Panc1 (cell line): ENCODE data around the gene CLEC16A. TPM values are rescaled to one million over a fixed set of nuclear protein-coding genes. Genes with fewer than 3 reads are reported as not detected.

Source experiments
- ATAC-seq: fragments of 200-7000 bp; cut with Tn5 transposase; 2 replicates; pipeline ENCODE4 v1.9.1; 2020; ENCODE audit warnings: mild to moderate bottlenecking, moderate library complexity
- BruUV-seq: library from RNA; stranded (reverse); fragments of 400-500 nt; replicated peaks from 2 replicates; lab custom pipeline; 2021; lab: Mats Ljungman, UMichigan
- CTCF ChIA-PET: fragments of 300-600 bp; sonication (Branson Sonifier 250); formaldehyde crosslinking; loops from one replicate; lab custom pipeline; 2022; ENCODE audit warnings: antibody characterized with exemption; lab: Charles Lee
- POLR2A ChIA-PET: fragments of 300-600 bp; sonication (Branson Sonifier 250); formaldehyde crosslinking; loops from one replicate; lab custom pipeline; 2022; ENCODE audit warnings: antibody characterized with exemption; lab: Charles Lee
- DNase-seq: peaks from one replicate; pipeline ENCODE4 v3.0.0-alpha.2; 2010; ENCODE audit warnings: low read depth, low spot score
- H3K27ac ChIP-seq: 2 replicates; pipeline ENCODE4 v1.5.1; 2011; ENCODE audit warnings: mild to moderate bottlenecking, low read length, inconsistent platforms
- H3K27me3 ChIP-seq: fragments of 200-500 bp; sonication (Bioruptor generic); 2 replicates; pipeline ENCODE4 v1.6.0; 2014; ENCODE audit warnings: low read length, inconsistent platforms; ENCODE audit not compliant: control insufficient read depth, insufficient read depth
- H3K36me3 ChIP-seq: fragments of 200-500 bp; sonication (Bioruptor generic); 2 replicates; pipeline ENCODE4 v1.5.1; 2014; ENCODE audit warnings: inconsistent platforms, mild to moderate bottlenecking, low read length, moderate library complexity; ENCODE audit not compliant: control insufficient read depth, insufficient read depth
- H3K4me1 ChIP-seq: 2 replicates; pipeline ENCODE4 v1.5.1; 2011; ENCODE audit warnings: inconsistent platforms, mild to moderate bottlenecking, low read length, moderate library complexity; ENCODE audit not compliant: control insufficient read depth, insufficient read depth
- H3K4me3 ChIP-seq, 2 experiments: 2 replicates each; pipeline ENCODE4 v1.5.1; 2011 to 2012; ENCODE audit warnings: low read depth in 2 of 2, low read length in 2 of 2, mild to moderate bottlenecking in 2 of 2, inconsistent platforms in 1 of 2, moderate library complexity in 1 of 2
- H3K9me3 ChIP-seq: fragments of 200-500 bp; sonication (Bioruptor generic); 2 replicates; pipeline ENCODE4 v1.5.1; 2014; ENCODE audit warnings: low read depth, mild to moderate bottlenecking, inconsistent platforms, low read length, moderate library complexity; ENCODE audit not compliant: control insufficient read depth, insufficient read depth
- POLR2AphosphoS5 ChIP-seq: IDR thresholded peaks from 2 replicates; pipeline ENCODE4 v1.6.1; 2012; ENCODE audit warnings: mild to moderate bottlenecking, low read depth, low read length, moderate library complexity
- SIN3A ChIP-seq: IDR thresholded peaks from 2 replicates; pipeline ENCODE4 v1.6.1; 2012; ENCODE audit warnings: low read depth, mild to moderate bottlenecking, low read length, moderate library complexity, borderline replicate concordance; ENCODE audit not compliant: insufficient read depth
- TCF7L2 ChIP-seq: IDR thresholded peaks from 2 replicates; pipeline ENCODE4 v1.6.1; 2011; ENCODE audit warnings: mild to moderate bottlenecking, low read depth, low read length, inconsistent platforms
- in situ Hi-C: cut with HindIII; loops from 2 replicates; pipeline ENCODE4 v1.10.0; 2016; ENCODE audit warnings: low sequenced_read_pairs, low pct_unique_long_range_greater_than_20kb
- intact Hi-C: fragments of 100-400 bp; cut with micrococcal nuclease; formaldehyde crosslinking; loops from one replicate; pipeline ENCODE4 v1.10.0; 2022; ENCODE audit not compliant: unreplicated experiment
- total RNA-seq: library from RNA; stranded (reverse); gene quantifications from one replicate; pipeline ENCODE4 v1.2.1, GENCODE V29; 2021; ENCODE audit not compliant: unreplicated experiment
- TF ChIP-seq, protein P1 (sequence below): fragments of 450-650 bp; IDR thresholded peaks from 2 replicates; pipeline ENCODE4 v1.5.1; 2017; ENCODE audit warnings: mild to moderate bottlenecking
- TF ChIP-seq, protein P2 (sequence below), 2 experiments: IDR thresholded peaks; 2 replicates each; pipeline ENCODE4 v1.6.1; 2011 to 2012; ENCODE audit warnings: low read depth in 2 of 2, control low read depth in 1 of 2, low read length in 1 of 2, mild to moderate bottlenecking in 1 of 2, moderate library complexity in 1 of 2; ENCODE audit not compliant: insufficient read depth in 1 of 2

The CLEC16A gene
- total RNA-seq, 1 experiment from 2014 or later = 21.0 TPM

- peaks cover 3% of the 10 kb centered on the region; the same call in 1 of the 2 replicates for H3K9me3 ChIP-seq
- H3K4me3 ChIP-seq = no peak overlapping the region
- H3K4me1 ChIP-seq = no peaks in the 10 kb centered on the region
- POLR2A ChIA-PET = no interaction called here
- no TSS peak for BruUV-seq
- 0 out of 2 replicates have a peak, but pooled peaks cover 2% of the 10 kb centered on the region for H3K27me3 ChIP-seq
- H3K36me3 ChIP-seq = no peaks in the 10 kb centered on the region
- intact Hi-C loops = no loop called here
- TF ChIP-seq POLR2AphosphoS5 (no peak), TCF7L2 (no peak)
- TF ChIP-seq, protein P1, sequence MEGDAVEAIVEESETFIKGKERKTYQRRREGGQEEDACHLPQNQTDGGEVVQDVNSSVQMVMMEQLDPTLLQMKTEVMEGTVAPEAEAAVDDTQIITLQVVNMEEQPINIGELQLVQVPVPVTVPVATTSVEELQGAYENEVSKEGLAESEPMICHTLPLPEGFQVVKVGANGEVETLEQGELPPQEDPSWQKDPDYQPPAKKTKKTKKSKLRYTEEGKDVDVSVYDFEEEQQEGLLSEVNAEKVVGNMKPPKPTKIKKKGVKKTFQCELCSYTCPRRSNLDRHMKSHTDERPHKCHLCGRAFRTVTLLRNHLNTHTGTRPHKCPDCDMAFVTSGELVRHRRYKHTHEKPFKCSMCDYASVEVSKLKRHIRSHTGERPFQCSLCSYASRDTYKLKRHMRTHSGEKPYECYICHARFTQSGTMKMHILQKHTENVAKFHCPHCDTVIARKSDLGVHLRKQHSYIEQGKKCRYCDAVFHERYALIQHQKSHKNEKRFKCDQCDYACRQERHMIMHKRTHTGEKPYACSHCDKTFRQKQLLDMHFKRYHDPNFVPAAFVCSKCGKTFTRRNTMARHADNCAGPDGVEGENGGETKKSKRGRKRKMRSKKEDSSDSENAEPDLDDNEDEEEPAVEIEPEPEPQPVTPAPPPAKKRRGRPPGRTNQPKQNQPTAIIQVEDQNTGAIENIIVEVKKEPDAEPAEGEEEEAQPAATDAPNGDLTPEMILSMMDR = no peak
- TF ChIP-seq, protein P2, sequence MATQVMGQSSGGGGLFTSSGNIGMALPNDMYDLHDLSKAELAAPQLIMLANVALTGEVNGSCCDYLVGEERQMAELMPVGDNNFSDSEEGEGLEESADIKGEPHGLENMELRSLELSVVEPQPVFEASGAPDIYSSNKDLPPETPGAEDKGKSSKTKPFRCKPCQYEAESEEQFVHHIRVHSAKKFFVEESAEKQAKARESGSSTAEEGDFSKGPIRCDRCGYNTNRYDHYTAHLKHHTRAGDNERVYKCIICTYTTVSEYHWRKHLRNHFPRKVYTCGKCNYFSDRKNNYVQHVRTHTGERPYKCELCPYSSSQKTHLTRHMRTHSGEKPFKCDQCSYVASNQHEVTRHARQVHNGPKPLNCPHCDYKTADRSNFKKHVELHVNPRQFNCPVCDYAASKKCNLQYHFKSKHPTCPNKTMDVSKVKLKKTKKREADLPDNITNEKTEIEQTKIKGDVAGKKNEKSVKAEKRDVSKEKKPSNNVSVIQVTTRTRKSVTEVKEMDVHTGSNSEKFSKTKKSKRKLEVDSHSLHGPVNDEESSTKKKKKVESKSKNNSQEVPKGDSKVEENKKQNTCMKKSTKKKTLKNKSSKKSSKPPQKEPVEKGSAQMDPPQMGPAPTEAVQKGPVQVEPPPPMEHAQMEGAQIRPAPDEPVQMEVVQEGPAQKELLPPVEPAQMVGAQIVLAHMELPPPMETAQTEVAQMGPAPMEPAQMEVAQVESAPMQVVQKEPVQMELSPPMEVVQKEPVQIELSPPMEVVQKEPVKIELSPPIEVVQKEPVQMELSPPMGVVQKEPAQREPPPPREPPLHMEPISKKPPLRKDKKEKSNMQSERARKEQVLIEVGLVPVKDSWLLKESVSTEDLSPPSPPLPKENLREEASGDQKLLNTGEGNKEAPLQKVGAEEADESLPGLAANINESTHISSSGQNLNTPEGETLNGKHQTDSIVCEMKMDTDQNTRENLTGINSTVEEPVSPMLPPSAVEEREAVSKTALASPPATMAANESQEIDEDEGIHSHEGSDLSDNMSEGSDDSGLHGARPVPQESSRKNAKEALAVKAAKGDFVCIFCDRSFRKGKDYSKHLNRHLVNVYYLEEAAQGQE (IDR thresholded peaks at IDR 0.05; ENCODE audit: insufficient read depth in 1 of 2, low read depth in 2 of 2, low read length in 1 of 2) = no peak
- CTCF ChIA-PET = interaction anchor here (0.8 to 1.0 kb wide), 2 partner anchors 11 to 51 kb away, joined by 3 to 4 read pairs; no protein-coding TSS in a partner anchor
- in situ Hi-C loops = no loop called here
- DNase-seq (no peak), ATAC-seq (no peak)
- no peak overlapping the region for H3K27ac ChIP-seq
These were observed 36.7 kb upstream of the CLEC16A start for GRCh38 chr16:10907757-10908045.

GRCh38 chr16:10911267-10911666, 33.1 kb upstream of the CLEC16A start:
- Histone ChIP-seq H3K4me3 (no peak overlapping the region), H3K4me1 (no peaks in the 10 kb centered on the region), H3K27ac (no peak overlapping the region), H3K27me3 (0 out of 2 replicates have a peak, but pooled peaks cover 2% of the 10 kb centered on the region), H3K36me3 (no peaks in the 10 kb centered on the region), H3K9me3 (no peaks in the 10 kb centered on the region)
- in situ Hi-C loops (no loop called here), intact Hi-C loops (loop anchor here (10.0 kb wide), 1 partner anchor 386 kb away; no protein-coding TSS in a partner anchor)
- no peak for TF ChIP-seq POLR2AphosphoS5
- no peak for TF ChIP-seq SIN3A
- no peak for TF ChIP-seq TCF7L2
- TF ChIP-seq, protein P1 = no peak
- TF ChIP-seq, protein P2 (IDR thresholded peaks at IDR 0.05; ENCODE audit: insufficient read depth in 1 of 2, low read depth in 2 of 2, low read length in 1 of 2) = no peak
- ATAC-seq (no peak), DNase-seq (no peak)
- ChIA-PET CTCF (interaction anchor here (0.7 kb wide), 1 partner anchor 179 kb away, joined by 3 read pairs; no protein-coding TSS in a partner anchor), POLR2A (no interaction called here)
- BruUV-seq = no TSS peak
